Liver (tissue), 3 donors: ENCODE data around the gene MYLIP.

ENCODE experiments used
- RAD21 ChIP-seq, 2 donors: IDR thresholded peaks; 2 replicates each; pipeline ENCODE4 v1.6.1; 2016; ENCODE audit warnings: antibody characterized with exemption in 2 of 2, mild to moderate bottlenecking in 2 of 2
- RXRA ChIP-seq, 2 donors: IDR thresholded peaks; 2 replicates each; pipeline ENCODE4 v1.6.1; 2017 to 2018; ENCODE audit warnings: antibody characterized with exemption in 2 of 2, mild to moderate bottlenecking in 1 of 2
- TF ChIP-seq, protein P1 (sequence below): IDR thresholded peaks from 2 replicates; pipeline ENCODE4 v1.6.1; 2016; ENCODE audit warnings: antibody characterized with exemption
- TF ChIP-seq, protein P2 (sequence below): fragments of 150-350 bp; IDR thresholded peaks from 2 replicates; pipeline ENCODE4 v1.5.1; 2017; ENCODE audit warnings: improper control_type of control experiment, low read depth, low read length; ENCODE audit not compliant: missing input control
- TF ChIP-seq, protein P3 (sequence below): IDR thresholded peaks from 2 replicates; pipeline ENCODE4 v1.6.1; 2016; ENCODE audit warnings: antibody characterized with exemption
- TF ChIP-seq, protein P4 (sequence below): IDR thresholded peaks from 2 replicates; pipeline ENCODE4 v1.6.1; 2016; ENCODE audit warnings: antibody characterized with exemption, mild to moderate bottlenecking
- donor health status: healthy.
- donor health status: healthy.

DNA sequence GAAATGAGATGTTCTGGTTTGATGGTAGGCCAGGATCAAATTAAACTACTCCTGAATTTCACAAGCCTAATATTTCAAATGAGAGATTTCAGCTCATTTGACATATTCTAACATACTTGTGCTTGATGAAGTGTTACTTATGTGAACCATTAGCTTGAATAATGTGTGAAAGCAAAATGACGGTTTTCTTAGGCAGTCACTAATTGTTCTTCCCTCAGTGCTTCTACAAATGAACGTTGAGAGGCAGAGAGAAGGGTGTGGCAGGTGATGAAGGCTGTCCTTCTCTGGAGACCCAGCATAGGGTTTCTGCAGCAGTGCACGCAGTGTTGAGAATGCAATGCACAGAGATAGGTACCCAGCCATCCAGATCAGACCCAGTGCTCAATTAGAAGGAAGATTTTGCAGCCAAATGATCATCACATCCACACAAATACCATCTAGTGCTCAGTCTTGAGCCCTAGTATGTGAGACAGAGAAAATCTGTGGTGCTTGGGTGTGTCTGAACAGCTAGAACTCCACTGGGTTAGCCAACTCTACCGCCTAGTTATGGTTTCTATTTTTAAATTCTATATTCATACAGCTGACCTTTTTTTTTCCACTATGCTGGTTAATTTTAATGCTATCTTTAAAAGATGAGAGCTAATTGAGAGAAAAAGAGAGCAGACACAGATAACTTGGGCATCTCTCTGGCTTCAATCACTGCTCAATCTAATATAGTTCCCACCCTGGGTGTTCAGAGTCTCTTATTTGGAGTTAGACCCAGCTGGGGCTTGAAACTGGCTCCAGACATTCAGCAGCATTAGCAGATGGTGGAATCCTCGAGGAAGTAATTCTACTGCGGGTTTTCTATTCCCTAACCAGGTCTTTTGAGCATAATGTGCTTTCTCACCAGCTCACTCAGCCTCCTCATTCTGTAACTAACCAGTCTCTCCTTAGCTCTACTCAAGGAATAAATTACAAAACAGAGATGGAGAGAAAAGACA lies 4.4 kb upstream of the MYLIP start:
- TF ChIP-seq, protein P1, sequence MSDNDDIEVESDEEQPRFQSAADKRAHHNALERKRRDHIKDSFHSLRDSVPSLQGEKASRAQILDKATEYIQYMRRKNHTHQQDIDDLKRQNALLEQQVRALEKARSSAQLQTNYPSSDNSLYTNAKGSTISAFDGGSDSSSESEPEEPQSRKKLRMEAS, result no peak
- TF ChIP-seq, protein P2, sequence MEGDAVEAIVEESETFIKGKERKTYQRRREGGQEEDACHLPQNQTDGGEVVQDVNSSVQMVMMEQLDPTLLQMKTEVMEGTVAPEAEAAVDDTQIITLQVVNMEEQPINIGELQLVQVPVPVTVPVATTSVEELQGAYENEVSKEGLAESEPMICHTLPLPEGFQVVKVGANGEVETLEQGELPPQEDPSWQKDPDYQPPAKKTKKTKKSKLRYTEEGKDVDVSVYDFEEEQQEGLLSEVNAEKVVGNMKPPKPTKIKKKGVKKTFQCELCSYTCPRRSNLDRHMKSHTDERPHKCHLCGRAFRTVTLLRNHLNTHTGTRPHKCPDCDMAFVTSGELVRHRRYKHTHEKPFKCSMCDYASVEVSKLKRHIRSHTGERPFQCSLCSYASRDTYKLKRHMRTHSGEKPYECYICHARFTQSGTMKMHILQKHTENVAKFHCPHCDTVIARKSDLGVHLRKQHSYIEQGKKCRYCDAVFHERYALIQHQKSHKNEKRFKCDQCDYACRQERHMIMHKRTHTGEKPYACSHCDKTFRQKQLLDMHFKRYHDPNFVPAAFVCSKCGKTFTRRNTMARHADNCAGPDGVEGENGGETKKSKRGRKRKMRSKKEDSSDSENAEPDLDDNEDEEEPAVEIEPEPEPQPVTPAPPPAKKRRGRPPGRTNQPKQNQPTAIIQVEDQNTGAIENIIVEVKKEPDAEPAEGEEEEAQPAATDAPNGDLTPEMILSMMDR, result no peak
- TF ChIP-seq RAD21 (IDR thresholded peaks at IDR 0.05) (no peak), RXRA (IDR thresholded peaks at IDR 0.05) (no peak)
- TF ChIP-seq, protein P3, sequence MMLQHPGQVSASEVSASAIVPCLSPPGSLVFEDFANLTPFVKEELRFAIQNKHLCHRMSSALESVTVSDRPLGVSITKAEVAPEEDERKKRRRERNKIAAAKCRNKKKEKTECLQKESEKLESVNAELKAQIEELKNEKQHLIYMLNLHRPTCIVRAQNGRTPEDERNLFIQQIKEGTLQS, result no peak
- TF ChIP-seq, protein P4, sequence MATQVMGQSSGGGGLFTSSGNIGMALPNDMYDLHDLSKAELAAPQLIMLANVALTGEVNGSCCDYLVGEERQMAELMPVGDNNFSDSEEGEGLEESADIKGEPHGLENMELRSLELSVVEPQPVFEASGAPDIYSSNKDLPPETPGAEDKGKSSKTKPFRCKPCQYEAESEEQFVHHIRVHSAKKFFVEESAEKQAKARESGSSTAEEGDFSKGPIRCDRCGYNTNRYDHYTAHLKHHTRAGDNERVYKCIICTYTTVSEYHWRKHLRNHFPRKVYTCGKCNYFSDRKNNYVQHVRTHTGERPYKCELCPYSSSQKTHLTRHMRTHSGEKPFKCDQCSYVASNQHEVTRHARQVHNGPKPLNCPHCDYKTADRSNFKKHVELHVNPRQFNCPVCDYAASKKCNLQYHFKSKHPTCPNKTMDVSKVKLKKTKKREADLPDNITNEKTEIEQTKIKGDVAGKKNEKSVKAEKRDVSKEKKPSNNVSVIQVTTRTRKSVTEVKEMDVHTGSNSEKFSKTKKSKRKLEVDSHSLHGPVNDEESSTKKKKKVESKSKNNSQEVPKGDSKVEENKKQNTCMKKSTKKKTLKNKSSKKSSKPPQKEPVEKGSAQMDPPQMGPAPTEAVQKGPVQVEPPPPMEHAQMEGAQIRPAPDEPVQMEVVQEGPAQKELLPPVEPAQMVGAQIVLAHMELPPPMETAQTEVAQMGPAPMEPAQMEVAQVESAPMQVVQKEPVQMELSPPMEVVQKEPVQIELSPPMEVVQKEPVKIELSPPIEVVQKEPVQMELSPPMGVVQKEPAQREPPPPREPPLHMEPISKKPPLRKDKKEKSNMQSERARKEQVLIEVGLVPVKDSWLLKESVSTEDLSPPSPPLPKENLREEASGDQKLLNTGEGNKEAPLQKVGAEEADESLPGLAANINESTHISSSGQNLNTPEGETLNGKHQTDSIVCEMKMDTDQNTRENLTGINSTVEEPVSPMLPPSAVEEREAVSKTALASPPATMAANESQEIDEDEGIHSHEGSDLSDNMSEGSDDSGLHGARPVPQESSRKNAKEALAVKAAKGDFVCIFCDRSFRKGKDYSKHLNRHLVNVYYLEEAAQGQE, result no peak
